GDM1 (cell line): ENCODE measurements around the gene APOO.
A peak's percentile ranks its signal among the peaks of the same experiment; 100 is the strongest.

Source experiments
- DNase-seq: peaks from one replicate; lab custom pipeline; 2025; lab: John Stamatoyannopoulos, UW

Gene APOO

GRCh38 chrX:23907498-23908218, at the start of gene APOO, which contains the start of gene CXorf58:
Gene APOO, minus strand, starts transcription at chrX:23907938. Its CDS starts 236 bp downstream, at chrX:23907702.
Gene CXorf58, plus strand, starts transcription at chrX:23908006. Its CDS starts 2,297 bp downstream, at chrX:23910303.
- DNase-seq, result peak; percentile 86

- DNase-seq, result no peak
Observed at GRCh38 chrX:23954396-23954795, 46.7 kb upstream of the APOO start.

- no peak for DNase-seq
Observed at GRCh38 chrX:23953908-23954269, 46.2 kb upstream of the APOO start.

GRCh38 chrX:23952984-23953907, 45.5 kb upstream of the APOO start:
- DNase-seq, result peak; percentile 34

- DNase-seq, result no peak
Observed at GRCh38 chrX:23952391-23952790, 44.7 kb upstream of the APOO start.

GRCh38 chrX:23945206-23945605, 37.5 kb upstream of the APOO start:
- no peak for DNase-seq

GRCh38 chrX:23944234-23944633, 36.5 kb upstream of the APOO start:
- no peak for DNase-seq

- no peak for DNase-seq
Observed at GRCh38 chrX:23939203-23939602, 31.5 kb upstream of the APOO start.

GRCh38 chrX:23938690-23939089, 31.0 kb upstream of the APOO start:
- DNase-seq, result no peak

- DNase-seq, result no peak
Observed at GRCh38 chrX:23937100-23937499, 29.4 kb upstream of the APOO start.

GRCh38 chrX:23936180-23936579, 28.4 kb upstream of the APOO start:
- no peak for DNase-seq

- DNase-seq, result no peak
Observed at GRCh38 chrX:23935106-23935505, 27.4 kb upstream of the APOO start.

- no peak for DNase-seq
Observed at GRCh38 chrX:23932046-23932445, 24.3 kb upstream of the APOO start.

GRCh38 chrX:23930894-23931604, 23.3 kb upstream of the APOO start:
- DNase-seq, result no peak

GRCh38 chrX:23926015-23926414, 18.3 kb upstream of the APOO start:
- no peak for DNase-seq

- no peak for DNase-seq
Observed at GRCh38 chrX:23919706-23920320, 12.1 kb upstream of the APOO start.

- DNase-seq, result no peak
Observed at GRCh38 chrX:23919148-23919547, 11.4 kb upstream of the APOO start.

- no peak for DNase-seq
Observed at GRCh38 chrX:23911126-23911835, 3.5 kb upstream of the APOO start.

- no peak for DNase-seq
Observed at GRCh38 chrX:23908219-23909004, 674 bp upstream of the APOO start.

- no peak for DNase-seq
Observed at GRCh38 chrX:23907111-23907497, 634 bp downstream of the APOO start.

- DNase-seq, result no peak
Observed at GRCh38 chrX:23904096-23904495, 3.6 kb downstream of the APOO start.
